GM18951 (cell line): ENCODE measurements around the gene CCBE1.

Experiments
- POLR2A ChIP-seq: IDR thresholded peaks from 4 replicates; pipeline ENCODE4 v1.6.1; 2011; ENCODE audit warnings: mild to moderate bottlenecking; ENCODE audit not compliant: insufficient read length, insufficient read depth; ENCODE audit errors: extremely low read depth
- in situ Hi-C: fragments of 300-500 bp; cut with MboI; formaldehyde crosslinking; loops from one replicate; pipeline ENCODE4 v1.12.0; 2022; ENCODE audit warnings: low sequenced_read_pairs, mixed read lengths, inconsistent platforms; ENCODE audit not compliant: unreplicated experiment

The CCBE1 gene

DNA sequence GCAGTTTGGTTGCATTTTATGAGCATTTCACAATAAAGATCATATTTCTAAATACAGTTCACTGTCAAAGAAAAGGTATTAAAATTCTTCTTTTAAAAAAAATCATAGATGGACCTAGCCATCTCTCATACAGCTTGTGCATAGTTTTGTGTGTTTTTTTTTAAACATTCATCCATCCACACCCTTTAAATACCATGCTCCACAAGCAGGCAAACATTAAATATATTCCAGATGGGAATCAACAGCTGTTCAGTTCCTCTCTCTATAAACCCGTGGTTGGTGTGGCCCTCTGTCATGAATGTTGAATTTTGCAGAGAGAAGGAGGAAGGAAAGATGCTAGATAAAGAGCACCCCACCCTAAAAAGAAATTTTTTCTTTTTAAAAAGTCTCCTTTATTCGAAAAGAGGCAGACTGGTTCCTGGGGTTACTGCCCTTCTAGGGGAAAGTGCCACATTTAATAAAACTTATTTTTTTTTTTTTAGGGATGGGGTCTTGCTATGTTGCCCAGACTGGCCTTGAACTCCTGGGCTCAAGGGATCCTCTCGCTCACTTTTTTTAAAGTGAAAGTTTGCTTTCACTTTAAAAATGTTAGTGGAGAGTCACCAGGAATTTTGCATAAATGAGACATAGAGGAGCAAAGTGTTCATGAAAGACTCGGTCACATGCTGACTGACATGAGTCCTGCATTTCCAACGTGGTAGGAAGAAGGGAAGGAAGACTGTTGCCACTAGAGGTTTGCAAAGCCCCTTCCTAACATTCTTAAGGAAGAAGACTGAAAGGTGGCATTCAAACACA lies 264.2 kb downstream of the CCBE1 start:
- no peak for TF ChIP-seq POLR2A
- in situ Hi-C loops: no loop called here

DNA sequence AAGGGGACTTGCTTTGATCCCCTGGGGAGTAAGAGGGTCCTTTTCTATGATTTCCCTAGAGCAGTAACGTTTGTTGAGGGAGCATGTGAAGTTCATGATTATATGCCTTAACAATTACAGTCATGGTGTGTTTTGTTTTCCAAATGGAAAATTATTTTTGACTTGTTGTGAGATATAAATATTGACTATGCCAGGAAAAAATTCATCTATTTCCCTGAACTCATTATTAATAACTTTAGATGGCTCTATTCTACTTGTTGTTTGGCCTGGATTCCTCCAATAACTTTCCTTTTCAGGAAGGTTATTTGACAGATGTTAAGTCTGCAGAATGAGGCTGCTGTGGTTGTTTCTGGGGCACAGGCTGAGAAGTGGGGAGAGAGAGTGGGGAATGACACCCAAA lies 266.1 kb downstream of the CCBE1 start:
- TF ChIP-seq POLR2A: no peak
- in situ Hi-C loops: no loop called here

DNA sequence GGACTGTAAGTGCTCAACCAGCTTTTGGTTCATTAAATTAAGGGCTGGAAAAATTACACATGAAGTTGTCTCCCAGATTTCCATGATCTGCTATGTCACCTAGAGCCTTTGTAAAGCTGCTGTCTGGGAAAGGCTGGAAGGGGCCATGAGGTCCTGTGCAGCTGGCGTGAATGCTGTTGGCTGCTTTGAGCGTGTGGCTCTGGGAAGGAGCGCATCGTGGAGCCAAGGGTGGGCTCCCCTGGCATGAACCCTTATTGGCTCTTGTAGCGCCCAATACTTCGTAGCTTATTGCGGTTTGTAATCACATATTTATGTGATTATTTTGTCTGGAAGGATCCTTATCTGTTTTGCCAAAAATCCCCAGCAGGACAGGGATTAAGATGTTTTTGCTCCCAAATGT lies 267.6 kb downstream of the CCBE1 start:
- no peak for TF ChIP-seq POLR2A
- in situ Hi-C loops: no loop called here

DNA sequence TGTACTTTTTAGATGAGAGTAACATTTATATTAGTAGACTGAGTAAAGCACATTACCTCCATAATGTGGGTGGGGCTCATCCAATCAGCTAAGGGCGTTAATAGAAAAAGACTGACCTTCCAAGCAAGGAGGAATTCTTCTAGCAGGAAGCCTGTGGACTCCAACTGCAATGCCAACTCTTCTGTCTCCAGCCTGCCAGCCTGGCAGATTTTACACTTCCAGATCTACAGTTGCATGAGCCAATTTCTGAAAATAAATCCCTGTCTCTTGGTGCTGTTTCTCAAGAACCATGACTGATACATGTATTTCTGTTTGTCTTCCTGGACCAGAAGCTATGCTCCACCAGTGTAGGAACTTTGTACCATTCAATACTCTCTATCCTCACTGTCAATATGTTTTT lies 269.2 kb downstream of the CCBE1 start:
- in situ Hi-C loops: no loop called here
- TF ChIP-seq POLR2A: no peak

DNA sequence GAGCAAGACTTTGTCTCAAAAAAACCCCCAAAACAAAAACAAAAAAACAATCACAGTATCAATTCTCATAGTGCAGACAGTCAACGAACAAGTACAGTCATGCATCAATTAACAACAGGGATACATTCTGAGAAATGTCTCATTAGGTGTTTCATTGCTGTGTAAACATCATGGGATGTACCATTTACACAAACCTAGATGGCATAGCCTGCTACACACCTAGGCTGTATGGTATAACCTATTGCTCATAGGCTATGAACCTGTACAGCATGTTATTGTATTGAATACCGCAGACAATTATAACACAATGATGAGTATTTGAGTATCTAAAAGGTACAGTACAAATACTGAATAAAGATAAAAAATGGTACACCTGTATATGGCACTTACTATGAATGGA lies 270.4 kb downstream of the CCBE1 start:
- in situ Hi-C loops: no loop called here
- no peak for TF ChIP-seq POLR2A

DNA sequence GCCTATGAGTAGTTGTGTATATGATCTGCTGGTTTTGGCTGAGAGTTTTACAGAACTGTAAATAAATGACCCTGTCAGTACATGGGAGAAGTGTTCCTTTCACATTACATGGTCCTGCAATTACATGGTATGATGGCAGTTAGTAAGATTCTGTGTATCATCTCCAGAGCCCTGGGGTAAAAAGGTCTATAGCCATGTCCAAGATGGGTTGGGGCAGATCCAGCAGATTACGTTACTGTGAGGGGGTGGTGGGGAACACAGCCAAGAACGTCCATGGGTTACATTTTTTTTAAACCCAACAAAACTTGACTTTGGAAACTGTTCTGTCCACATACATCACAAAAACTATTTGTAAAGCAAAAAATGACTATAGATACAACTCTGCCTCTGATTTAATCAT lies 274.0 kb downstream of the CCBE1 start:
- in situ Hi-C loops: no loop called here
- no peak for TF ChIP-seq POLR2A

DNA sequence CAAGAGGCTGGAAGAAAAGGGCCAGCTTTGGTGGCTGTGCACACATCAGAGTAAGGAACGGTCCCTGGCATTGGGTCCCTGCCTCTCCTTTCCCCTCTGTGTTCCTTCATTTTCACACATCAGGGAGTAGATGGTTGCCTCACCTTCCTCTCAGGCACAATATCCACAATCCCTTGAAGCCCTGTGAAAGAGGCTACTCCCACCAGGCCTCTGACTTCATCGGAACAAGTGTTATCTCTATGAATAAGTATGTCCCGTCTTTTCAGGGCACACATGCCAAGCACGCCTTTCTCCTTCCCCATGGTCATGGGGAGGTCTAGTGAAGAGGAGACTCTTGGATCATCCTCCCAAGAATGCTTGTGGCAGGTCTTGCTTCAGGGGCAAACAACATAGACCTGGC lies 277.0 kb downstream of the CCBE1 start:
- in situ Hi-C loops: no loop called here
- TF ChIP-seq POLR2A: no peak

DNA sequence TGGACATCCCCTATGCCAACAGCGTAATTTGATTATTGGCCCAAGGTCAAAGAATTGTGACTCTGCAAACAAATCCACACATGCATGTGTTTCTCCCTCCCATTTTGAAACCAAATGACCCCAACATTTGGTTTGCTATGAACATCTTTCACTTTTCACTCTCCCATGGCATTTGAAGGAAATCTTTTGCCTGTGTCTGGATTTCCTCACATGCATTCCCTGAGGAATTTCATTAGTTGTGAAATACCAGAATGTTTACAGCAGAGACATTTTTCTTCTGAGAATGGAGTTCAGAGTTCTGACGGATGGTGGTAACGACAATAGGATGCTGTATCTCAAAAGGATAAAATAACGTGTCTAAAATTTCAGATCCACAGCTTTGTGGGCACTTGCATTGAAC lies 277.8 kb downstream of the CCBE1 start:
- TF ChIP-seq POLR2A: no peak
- in situ Hi-C loops: no loop called here

DNA sequence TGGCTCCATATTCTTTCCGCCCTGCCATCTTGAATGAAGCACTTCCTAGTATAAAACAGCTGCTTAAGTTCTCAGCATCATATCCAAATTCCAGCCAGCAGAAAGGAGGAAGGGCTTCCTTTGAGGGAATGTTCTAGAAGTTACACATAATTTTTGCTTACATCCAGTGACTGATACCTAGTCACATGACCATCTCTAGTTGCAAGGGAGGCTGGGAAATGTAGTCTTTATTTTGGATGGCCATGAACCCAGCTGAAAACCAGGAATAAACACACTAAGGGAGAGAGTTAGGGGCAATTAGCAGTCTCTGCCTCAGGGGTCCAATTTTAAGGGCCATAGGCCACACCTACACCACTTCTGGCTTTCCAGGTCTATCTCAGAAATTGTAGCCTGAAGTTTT lies 280.4 kb downstream of the CCBE1 start:
- in situ Hi-C loops: no loop called here
- no peak for TF ChIP-seq POLR2A

DNA sequence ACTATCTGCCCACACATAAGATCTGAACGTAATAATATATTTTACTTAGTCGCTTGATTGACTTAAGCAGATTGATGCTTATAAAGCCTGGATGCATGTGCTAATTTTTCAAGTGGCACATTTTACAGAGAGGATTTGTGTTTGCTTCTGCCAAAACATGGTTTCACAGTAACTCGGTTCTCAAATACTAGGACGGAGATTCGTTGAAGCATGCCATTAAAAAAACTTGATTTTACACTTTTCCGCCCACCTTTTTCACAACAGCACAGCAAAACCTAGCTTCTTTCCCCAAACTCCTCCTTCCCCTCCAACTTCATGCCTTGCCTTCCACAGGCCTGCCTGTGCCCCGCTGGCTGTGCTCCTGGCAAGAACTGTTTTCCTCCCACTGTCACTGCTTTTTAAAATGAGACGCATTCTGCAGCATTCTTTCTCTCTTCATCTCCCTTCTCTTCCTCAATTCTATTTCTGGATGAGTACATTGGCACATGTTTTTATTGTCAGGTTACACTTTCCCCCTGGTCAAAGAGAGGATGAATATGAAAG lies 283.0 kb downstream of the CCBE1 start:
- TF ChIP-seq POLR2A: no peak
- in situ Hi-C loops: no loop called here

DNA sequence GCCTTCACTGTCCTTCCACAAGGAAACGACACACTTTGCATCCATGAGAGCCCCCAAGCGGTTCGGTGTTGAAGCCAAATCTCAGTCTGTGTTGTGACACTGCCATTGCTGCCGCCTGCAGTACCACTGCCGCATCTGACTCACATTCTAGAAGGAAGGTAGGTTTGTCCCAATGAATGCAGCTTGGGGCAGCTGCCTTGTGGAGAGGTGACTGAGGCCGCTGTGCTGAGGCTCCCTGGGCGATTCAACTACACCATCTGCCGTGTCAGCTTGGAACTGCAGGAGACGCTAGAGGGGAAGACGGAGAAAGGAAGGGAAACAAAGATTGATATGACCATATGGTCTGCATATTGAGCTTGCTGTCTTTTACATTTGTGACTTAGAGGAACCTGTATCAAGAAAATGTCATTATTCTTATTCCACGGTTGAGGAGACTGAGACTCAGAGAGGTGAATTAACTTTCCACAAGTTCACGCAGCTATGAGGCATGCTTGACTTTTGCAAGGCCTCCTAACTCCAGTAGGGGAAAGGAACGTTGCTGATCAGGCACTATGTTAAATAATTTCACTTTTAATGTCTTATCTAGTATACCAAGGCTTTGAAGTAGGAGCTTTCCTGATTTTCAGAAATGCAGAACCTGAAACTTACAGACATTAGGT lies 294.7 kb downstream of the CCBE1 start:
- in situ Hi-C loops: no loop called here
- no peak for TF ChIP-seq POLR2A

DNA sequence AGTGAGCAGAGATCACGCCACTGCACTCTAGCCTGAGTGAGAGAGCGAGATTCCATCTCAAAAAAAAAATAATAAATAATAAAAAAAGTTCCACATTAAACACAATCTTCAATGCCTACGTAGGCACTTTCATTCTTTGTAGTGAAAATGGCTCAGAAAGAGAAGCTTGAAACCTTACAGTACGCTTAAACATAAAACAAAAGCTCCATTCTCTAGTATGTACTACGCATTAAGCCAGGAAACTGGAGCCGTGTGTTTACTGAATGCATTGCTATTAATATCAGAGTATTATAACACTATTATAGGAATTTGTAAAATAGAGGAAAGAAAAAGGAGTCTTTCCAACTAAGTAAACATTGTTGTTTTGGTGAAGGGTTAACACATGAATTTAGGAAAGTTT lies 296.8 kb downstream of the CCBE1 start:
- no peak for TF ChIP-seq POLR2A
- in situ Hi-C loops: no loop called here

DNA sequence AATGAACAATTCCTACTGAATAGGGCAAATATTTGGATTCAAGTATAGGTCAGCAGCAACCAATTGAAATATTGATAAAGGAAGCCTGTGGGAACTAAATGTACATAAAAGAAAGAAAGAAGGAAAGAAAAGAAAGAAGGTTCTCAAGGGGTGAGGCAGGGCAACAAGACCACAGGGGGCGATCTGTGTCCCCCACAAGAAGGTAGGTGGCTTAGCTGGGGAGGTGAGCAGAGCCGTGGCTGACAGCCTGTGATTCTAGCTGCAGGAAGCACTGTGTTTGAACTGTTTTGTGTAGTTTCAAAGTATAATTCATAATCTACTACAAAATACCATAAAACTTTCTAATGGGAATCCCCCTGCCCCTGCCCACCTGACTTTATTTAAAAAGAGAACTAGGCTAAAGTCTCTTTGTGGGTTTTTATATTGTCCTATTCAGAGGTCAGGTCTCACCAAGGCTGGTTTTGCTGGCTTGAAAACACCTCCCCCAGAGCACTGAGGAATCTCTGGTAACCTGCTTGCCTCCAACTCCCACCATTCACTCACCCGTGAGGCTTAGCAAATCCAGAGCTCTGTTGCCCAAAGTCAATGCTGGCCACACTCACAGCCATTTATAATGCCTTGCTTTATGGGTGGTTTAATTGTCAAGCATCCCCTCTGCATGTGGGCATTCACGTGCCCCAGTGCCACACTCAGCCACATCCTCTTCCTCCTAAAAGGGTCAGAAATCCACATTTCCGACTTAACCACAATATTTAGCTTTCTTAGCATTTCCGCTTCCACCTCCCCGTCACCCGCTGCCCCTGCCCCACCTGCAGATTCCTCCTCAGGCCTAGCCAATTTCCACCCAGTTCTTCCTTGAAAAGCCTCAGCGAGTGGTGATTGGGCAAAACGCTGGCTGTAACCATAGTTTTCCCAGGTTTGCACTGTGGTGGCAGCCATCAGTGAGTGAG lies 301.7 kb downstream of the CCBE1 start:
- in situ Hi-C loops: loop anchor here (10.0 kb wide), 1 partner anchor 91 kb away; no protein-coding TSS in a partner anchor
- no peak for TF ChIP-seq POLR2A

DNA sequence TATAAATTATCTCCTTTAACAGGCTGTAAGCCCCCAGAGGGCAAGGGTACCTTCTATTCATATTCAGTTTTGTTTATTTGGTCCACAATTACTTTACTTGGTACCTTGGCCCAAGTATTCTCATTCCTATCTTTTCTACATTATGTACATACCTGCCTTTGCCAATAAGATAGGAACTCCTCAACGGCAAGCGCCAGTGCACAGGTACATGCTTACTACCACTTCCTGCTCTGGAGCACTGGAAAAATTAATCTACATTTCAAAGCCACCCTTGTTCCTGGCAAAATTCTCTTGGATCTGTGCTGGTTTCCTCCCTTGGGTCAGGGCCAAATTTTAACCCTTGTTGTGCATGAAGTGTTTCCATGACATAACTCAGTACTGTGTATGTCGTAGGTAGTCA lies 303.8 kb downstream of the CCBE1 start:
- no peak for TF ChIP-seq POLR2A
- in situ Hi-C loops: loop anchor here (10.0 kb wide), 1 partner anchor 89 kb away; no protein-coding TSS in a partner anchor
